HG03521 (cell line): ENCODE results near the gene LDHD.

Source experiments
- ATAC-seq: cut with Tn5 transposase; IDR thresholded peaks from one replicate; pipeline ENCODE4 v1.9.1; 2021; ENCODE audit warnings: mild to moderate bottlenecking, moderate library complexity; ENCODE audit not compliant: unreplicated experiment

Gene LDHD

DNA sequence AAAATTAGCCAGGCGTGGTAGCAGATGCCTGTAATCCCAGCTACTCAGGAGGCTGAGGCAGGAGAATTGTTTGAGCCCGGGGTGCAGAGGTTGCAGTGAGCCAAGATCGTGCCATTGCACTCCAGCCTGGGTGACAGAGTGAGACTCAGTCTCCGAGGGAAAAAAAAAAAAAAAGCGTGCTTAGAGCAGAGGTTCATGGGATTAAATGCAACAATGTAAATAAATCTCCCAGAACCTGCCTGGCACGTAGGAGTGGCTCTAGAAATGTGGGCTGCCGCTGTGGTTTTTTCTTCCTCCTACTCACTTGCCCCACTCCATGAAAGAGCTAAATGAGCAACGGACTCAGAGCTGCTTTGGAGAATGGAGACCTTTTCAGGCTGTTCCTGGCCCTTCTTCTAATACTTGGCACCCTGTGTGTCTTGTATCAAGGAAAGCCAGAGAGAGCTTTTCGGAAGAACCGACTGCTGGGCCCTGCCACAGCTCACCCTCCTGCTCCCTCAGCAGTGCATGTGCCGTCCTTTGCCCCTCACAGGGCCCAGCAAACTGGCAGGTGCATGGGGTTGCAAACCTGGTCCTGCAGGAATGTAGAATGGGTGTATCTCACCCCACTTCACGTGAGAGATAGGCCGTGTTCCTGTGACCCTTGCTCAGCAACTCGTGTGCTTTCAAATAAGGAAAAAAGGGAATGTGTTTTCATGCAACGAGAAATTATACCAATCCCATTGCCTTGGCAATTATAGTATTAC is 52.0 kb downstream of the LDHD start:
- ATAC-seq = peak; percentile 28

DNA sequence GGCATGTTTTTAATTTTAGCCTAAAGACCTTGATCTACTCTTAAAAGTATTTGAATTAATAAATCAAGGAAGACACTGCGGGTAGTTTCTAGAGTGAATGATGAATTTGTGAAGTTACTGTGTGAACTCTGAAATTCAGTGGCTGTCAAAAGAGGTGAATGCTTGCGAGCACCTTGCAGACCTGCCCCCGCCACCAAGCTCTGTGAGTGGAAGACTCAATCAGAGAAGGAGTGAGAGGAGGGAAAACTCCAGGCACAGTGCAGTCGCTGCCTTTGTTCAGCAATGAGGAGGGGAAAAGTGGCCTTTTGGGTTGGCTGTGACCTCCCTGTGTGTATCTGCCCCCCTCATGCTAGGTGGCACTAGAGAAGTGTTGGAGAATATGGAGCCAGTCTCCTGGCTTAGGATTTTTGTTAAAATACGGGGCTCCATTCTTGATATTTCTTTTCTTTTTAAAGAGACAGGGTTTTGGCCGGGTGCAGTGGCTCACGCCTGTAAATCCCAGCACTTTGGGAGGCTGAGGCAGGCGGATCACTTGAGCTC is 53.0 kb downstream of the LDHD start:
- ATAC-seq = no peak

DNA sequence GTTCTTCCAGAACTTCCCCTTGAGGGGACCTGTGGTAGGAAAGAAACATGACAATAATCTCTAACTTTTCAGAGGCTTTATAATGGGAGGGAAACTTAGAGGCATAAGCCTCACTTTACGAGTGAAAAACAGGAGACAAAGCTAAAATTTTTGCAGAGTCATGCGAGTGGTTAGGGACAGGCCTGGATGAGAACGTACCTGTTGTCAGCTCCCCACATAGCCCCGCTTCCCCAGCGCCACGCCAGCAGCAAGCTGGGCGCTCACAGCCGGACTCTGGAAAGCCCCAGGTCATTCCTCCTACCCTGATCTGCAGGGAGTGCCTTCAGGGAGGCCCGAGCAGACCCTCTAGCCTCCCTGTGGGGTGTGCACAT is 53.6 kb downstream of the LDHD start:
- no peak for ATAC-seq

DNA sequence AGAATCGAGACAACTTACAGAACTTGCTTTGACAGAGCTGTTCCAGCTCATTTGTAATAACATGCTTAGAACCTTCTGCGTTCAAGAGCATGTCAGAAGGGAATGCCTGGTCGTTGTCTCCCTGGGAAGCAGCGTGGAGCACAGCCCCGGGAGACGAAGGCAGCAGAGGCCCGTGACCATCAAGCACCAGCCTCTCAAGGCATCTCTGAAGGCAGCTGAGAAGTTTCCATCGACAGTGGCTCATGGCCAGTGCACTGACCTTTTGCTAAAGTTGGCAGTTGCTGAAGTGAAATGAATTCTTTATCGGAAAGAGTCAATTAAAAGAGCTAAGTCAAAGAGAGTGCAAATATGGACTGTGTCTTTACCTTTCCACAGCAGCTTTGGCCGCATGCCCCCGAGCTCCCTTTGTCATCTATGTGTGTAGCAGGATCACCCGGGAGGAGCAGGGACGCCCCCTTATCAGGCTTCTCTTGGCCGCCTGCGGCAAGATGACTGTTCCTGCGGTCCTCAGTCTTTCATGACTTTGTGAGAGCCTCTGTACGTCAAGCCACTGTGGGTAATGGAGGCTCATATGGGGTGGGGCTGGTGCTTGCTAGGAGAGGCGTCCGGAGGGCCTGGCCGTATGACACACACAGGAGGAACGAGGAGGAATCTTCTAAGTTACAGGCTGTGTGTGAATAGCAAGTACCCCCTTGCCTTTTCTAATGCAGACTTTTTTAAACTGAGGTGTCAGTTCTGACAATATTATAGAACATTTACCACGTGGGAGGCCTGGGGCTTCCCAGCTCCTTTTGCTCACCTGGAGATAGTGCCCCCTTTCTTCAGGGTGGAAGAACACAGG is 54.2 kb downstream of the LDHD start:
- no peak for ATAC-seq
